Mesenchymal stem cell (in vitro differentiated cells and primary cell): ENCODE results near the gene AGAP2.

Source experiments
- DNase-seq: peaks from one replicate; pipeline ENCODE4 v3.0.0-alpha.2; 2013
- H2AFZ ChIP-seq: one replicate; pipeline ENCODE4 v1.6.1; 2013; ENCODE audit warnings: low read depth, mild to moderate bottlenecking, control low read depth, inconsistent platforms, low read length, moderate library complexity
- H2AK5ac ChIP-seq: 2 replicates; pipeline ENCODE4 v1.6.1; 2013; ENCODE audit warnings: low read length, moderate library complexity, mild to moderate bottlenecking, inconsistent platforms; ENCODE audit not compliant: severe bottlenecking
- H2BK120ac ChIP-seq: one replicate; pipeline ENCODE4 v1.6.1; 2013; ENCODE audit warnings: low read depth, mild to moderate bottlenecking, inconsistent platforms, low read length, moderate library complexity
- H2BK12ac ChIP-seq, 2 experiments: one replicate each; pipeline ENCODE4 v1.6.1; 2013; ENCODE audit warnings: inconsistent platforms in 2 of 2, low read length in 2 of 2, mild to moderate bottlenecking in 2 of 2, moderate library complexity in 2 of 2, control low read depth in 1 of 2
- H2BK15ac ChIP-seq: one replicate; pipeline ENCODE4 v1.6.1; 2013; ENCODE audit warnings: mild to moderate bottlenecking, low read depth, inconsistent platforms; ENCODE audit not compliant: poor library complexity, severe bottlenecking
- H2BK5ac ChIP-seq: 2 replicates; pipeline ENCODE4 v1.6.1; 2013; ENCODE audit warnings: low read depth, mild to moderate bottlenecking, low read length, control low read depth, inconsistent platforms; ENCODE audit not compliant: poor library complexity, severe bottlenecking
- H3K14ac ChIP-seq, 2 experiments: one replicate each; pipeline ENCODE4 v1.6.1; 2013; ENCODE audit warnings: inconsistent platforms in 2 of 2, low read length in 2 of 2, control low read depth in 1 of 2, mild to moderate bottlenecking in 1 of 2, moderate library complexity in 1 of 2
- H3K18ac ChIP-seq, 2 experiments: one replicate each; pipeline ENCODE4 v1.6.1; 2013; ENCODE audit warnings: inconsistent platforms in 2 of 2, low read length in 2 of 2, control low read depth in 1 of 2, low read depth in 1 of 2, mild to moderate bottlenecking in 1 of 2
- H3K23ac ChIP-seq, 2 experiments: one replicate each; pipeline ENCODE4 v1.6.1; 2013; ENCODE audit warnings: inconsistent platforms in 2 of 2, low read length in 2 of 2, mild to moderate bottlenecking in 2 of 2, moderate library complexity in 2 of 2, control low read depth in 1 of 2
- H3K27ac ChIP-seq: 2 replicates; pipeline ENCODE4 v1.5.1; 2013; ENCODE audit warnings: mild to moderate bottlenecking, moderate library complexity, low read length, control low read depth, inconsistent platforms; ENCODE audit not compliant: poor library complexity, severe bottlenecking
- H3K27me3 ChIP-seq, 2 experiments: 2 replicates each; pipeline versions ENCODE4 v1.6.1 to v1.7.0; 2013; ENCODE audit warnings: low read length in 2 of 2, mild to moderate bottlenecking in 2 of 2, moderate library complexity in 2 of 2, control low read depth in 1 of 2, inconsistent platforms in 1 of 2; ENCODE audit not compliant: control insufficient read depth in 1 of 2, insufficient read depth in 1 of 2
- H3K36me3 ChIP-seq, 2 experiments: 2 replicates each; pipeline versions ENCODE4 v1.6.1 to v1.7.0; 2013; ENCODE audit warnings: low read length in 2 of 2, control low read depth in 1 of 2, inconsistent platforms in 1 of 2, low read depth in 1 of 2, mild to moderate bottlenecking in 1 of 2; ENCODE audit not compliant: insufficient read depth in 2 of 2, control insufficient read depth in 1 of 2
- H3K4ac ChIP-seq, 2 experiments: one replicate each; pipeline ENCODE4 v1.6.1; 2013; ENCODE audit warnings: inconsistent platforms in 2 of 2, low read length in 2 of 2, mild to moderate bottlenecking in 2 of 2, moderate library complexity in 2 of 2, control low read depth in 1 of 2, low read depth in 1 of 2
- H3K4me1 ChIP-seq: 2 replicates; pipeline ENCODE4 v1.6.1; 2013; ENCODE audit warnings: low read depth, low read length, control low read depth; ENCODE audit not compliant: control insufficient read depth, insufficient read depth
- H3K4me2 ChIP-seq: 2 replicates; pipeline ENCODE4 v1.6.1; 2013; ENCODE audit warnings: low read length, mild to moderate bottlenecking, inconsistent platforms; ENCODE audit not compliant: poor library complexity, severe bottlenecking
- H3K4me3 ChIP-seq, 2 experiments: 2 replicates each; pipeline versions ENCODE4 v1.5.1 to v1.7.0; 2013; ENCODE audit warnings: low read length in 2 of 2, mild to moderate bottlenecking in 2 of 2, control low read depth in 1 of 2, low read depth in 1 of 2; ENCODE audit not compliant: insufficient read depth in 1 of 2
- H3K79me1 ChIP-seq: replicated peaks from 2 replicates; pipeline ENCODE4 v1.6.1; 2013; ENCODE audit warnings: mild to moderate bottlenecking, control low read depth, low read length, inconsistent platforms; ENCODE audit not compliant: poor library complexity, severe bottlenecking
- H3K9ac ChIP-seq: 2 replicates; pipeline ENCODE4 v1.7.0; 2013; ENCODE audit warnings: mild to moderate bottlenecking, low read length, moderate library complexity
- H3K9me3 ChIP-seq: 2 replicates; pipeline ENCODE4 v1.7.0; 2013; ENCODE audit warnings: mild to moderate bottlenecking, low read length; ENCODE audit not compliant: control insufficient read depth
- H4K8ac ChIP-seq: one replicate; pipeline ENCODE4 v1.6.1; 2013; ENCODE audit warnings: inconsistent platforms, mild to moderate bottlenecking, low read length, moderate library complexity
- H4K91ac ChIP-seq: one replicate; pipeline ENCODE4 v1.6.1; 2013; ENCODE audit warnings: mild to moderate bottlenecking, low read length, inconsistent platforms
- WGBS: methylation state at CpG from one replicate; pipeline ENCODE4 v1.1.7; 2013; ENCODE audit warnings: mixed read lengths; 5-methylcytosine and 5-hydroxymethylcytosine counted together

The AGAP2 gene

DNA sequence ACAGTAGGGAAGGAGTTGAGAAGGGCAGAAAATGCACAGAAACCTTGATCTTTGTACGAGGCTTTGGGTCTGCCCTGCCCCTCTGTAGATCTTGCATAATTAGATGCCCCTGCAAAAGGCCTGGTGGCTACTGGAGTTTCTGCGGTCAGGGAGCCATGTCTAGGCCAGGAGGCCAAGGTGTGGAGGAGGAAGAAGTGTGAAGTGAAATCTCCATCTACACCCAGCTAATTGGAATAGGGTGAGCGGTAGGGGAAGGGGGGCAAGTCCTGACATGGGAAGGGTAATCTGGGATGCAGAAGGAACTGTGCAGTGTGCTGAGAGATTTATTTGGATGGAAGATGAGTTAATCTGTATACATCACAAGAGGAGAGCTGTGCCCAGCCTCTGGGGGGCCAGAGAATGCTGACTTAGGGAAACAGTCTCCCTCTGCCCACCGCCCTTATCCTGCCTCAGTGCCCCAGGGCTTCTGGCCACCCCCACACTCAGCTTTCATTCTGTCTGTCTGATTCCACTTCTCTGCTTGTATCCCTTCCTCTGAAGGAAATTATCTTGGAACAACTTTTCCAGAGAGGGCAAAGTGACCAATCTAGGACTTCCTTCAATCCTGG lies 23.0 kb upstream of the AGAP2 start:
- Histone ChIP-seq H2BK15ac (no peak overlapping the region), H2BK12ac (no peak overlapping the region), H3K4me3 (no peak overlapping the region), H3K4me1 (peaks cover 22% of the 10 kb centered on the region), H2AFZ (no peak overlapping the region), H2BK5ac (no peak overlapping the region), H3K14ac (no peak overlapping the region), H3K79me1 (no peaks in the 10 kb centered on the region), H4K8ac (no peak overlapping the region), H3K9me3 (no peaks in the 10 kb centered on the region), H3K36me3 (peaks cover 0 to 16% of the 10 kb centered on the region in 2 experiments), H3K27me3 (peaks cover 45 to 48% of the 10 kb centered on the region in 2 experiments), H3K4me2 (no peak overlapping the region), H2BK120ac (no peak overlapping the region), H3K9ac (no peak overlapping the region), H2AK5ac (no peak overlapping the region), H3K4ac (no peak overlapping the region), H3K18ac (no peak overlapping the region), H3K27ac (no peak overlapping the region), H3K23ac (no peak overlapping the region), H4K91ac (no peak overlapping the region)
- 86% methylated on average over 4 of the region's 4 CpGs for WGBS
- no peak for DNase-seq

DNA sequence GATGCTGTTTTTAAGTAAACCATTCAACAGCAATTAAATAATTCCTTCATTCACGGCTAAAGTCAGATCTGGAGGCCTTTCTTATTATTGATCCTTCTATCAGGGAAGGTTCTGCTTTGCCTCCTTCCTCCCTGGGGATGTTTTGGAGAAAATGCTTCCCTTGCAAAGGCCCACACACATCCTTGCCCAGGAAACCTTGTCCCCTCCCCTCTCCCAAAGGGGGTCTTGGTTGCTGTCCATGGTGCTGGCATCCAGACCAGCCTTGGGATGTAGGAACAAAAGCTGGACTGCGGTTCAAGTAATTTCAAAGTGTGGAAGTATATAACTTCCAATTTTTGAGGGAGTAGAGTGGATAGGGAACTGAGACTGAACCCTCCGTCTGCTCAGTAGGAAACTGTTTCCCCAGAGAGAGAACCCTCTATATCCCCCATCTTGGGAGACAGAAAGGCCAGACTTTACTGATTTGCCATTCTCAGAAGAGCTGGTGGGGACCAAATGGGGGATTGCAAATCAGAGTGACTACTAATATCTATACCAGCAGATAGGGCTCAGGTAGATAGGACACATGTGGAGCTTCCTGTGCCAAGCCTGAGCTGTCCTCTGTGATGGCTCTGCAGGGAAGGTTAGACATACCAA lies 21.9 kb upstream of the AGAP2 start:
- no peak overlapping the region for H3K9ac ChIP-seq
- DNase-seq, result no peak
- no peak overlapping the region for H2BK5ac ChIP-seq
- no peak overlapping the region for H4K91ac ChIP-seq
- H3K4me1 ChIP-seq, result peaks cover 19% of the 10 kb centered on the region
- no peak overlapping the region for H3K4ac ChIP-seq
- 94% methylated on average over 2 of the region's 3 CpGs for WGBS
- H2AFZ ChIP-seq, result no peak overlapping the region
- no peak overlapping the region for H3K14ac ChIP-seq
- no peak overlapping the region for H3K4me2 ChIP-seq
- no peak overlapping the region for H2AK5ac ChIP-seq
- no peaks in the 10 kb centered on the region for H3K9me3 ChIP-seq
- no peak overlapping the region for H3K23ac ChIP-seq
- H3K79me1 ChIP-seq, result no peaks in the 10 kb centered on the region
- H3K36me3 ChIP-seq, result peaks cover 0 to 16% of the 10 kb centered on the region in 2 experiments
- no peak overlapping the region for H4K8ac ChIP-seq
- no peak overlapping the region for H2BK120ac ChIP-seq
- peaks cover 41 to 46% of the 10 kb centered on the region in 2 experiments for H3K27me3 ChIP-seq
- H3K27ac ChIP-seq, result no peak overlapping the region
- no peak overlapping the region for H2BK12ac ChIP-seq
- no peak overlapping the region for H2BK15ac ChIP-seq
- no peak overlapping the region for H3K18ac ChIP-seq
- no peak overlapping the region for H3K4me3 ChIP-seq

GRCh38 chr12:57759360-57759980 lies 20.9 kb upstream of the AGAP2 start:
- Histone ChIP-seq H3K79me1 (no peaks in the 10 kb centered on the region), H3K18ac (no peak overlapping the region), H2BK12ac (no peak overlapping the region), H3K27ac (no peak overlapping the region), H3K4ac (no peak overlapping the region), H3K36me3 (peaks cover 0 to 16% of the 10 kb centered on the region in 2 experiments), H2BK120ac (no peak overlapping the region), H3K23ac (no peak overlapping the region), H2AFZ (no peak overlapping the region), H2AK5ac (no peak overlapping the region), H3K4me3 (no peak overlapping the region), H3K4me1 (peaks cover 11% of the 10 kb centered on the region), H3K9ac (no peak overlapping the region), H4K91ac (no peak overlapping the region), H2BK5ac (no peak overlapping the region), H3K9me3 (no peaks in the 10 kb centered on the region), H2BK15ac (no peak overlapping the region), H3K27me3 (peaks cover 31 to 38% of the 10 kb centered on the region in 2 experiments), H3K14ac (no peak overlapping the region), H4K8ac (no peak overlapping the region), H3K4me2 (no peak overlapping the region)
- 29% methylated on average over 3 of the region's 3 CpGs for WGBS
- DNase-seq, result no peak

DNA sequence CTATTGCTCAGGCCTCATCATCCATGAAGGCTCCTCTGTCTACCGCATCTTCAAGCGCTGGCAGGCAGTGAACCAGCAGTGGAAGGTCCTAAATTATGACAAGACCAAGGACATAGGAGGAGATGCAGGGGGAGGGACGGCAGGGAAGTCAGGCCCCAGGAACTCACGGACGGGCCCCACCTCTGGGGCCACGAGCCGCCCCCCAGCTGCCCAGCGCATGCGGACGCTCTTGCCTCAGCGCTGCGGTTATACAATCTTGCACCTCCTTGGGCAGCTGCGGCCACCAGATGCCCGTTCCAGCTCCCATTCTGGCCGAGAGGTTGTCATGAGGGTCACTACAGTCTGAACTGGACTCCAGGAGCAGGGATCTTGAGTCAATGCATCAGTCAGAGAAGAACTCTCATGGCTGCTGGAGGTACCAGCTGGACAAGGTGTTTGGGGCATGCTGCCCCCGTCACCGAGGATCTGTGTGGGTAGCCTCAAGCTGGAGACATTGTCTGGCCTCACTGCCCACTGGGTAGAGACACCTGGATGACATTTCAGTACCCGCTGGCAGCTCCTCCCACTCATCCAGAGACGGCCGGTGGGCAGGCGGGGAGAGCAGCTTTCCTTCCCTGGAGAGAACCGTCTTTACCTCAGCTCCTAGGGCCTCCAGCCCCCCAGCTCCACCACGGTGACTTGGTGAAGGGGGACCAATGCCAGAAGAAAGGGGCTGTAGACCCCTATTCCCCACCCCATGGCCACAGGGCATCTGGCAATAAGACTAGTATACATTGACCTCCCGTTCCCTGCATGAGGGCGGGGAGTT lies 20.2 kb upstream of the AGAP2 start:
- H3K4me3 ChIP-seq, result no peak overlapping the region
- no peak overlapping the region for H3K27ac ChIP-seq
- H4K91ac ChIP-seq, result no peak overlapping the region
- no peak overlapping the region for H2AFZ ChIP-seq
- no peaks in the 10 kb centered on the region for H3K9me3 ChIP-seq
- no peak overlapping the region for H3K9ac ChIP-seq
- H2BK12ac ChIP-seq, result no peak overlapping the region
- no peak overlapping the region for H2BK5ac ChIP-seq
- peaks cover 0 to 16% of the 10 kb centered on the region in 2 experiments for H3K36me3 ChIP-seq
- H4K8ac ChIP-seq, result no peak overlapping the region
- H3K23ac ChIP-seq, result no peak overlapping the region
- H2AK5ac ChIP-seq, result no peak overlapping the region
- no peak overlapping the region for H3K4ac ChIP-seq
- H3K79me1 ChIP-seq, result no peaks in the 10 kb centered on the region
- H2BK120ac ChIP-seq, result no peak overlapping the region
- no peak overlapping the region for H3K14ac ChIP-seq
- no peak overlapping the region for H3K18ac ChIP-seq
- H3K4me2 ChIP-seq, result no peak overlapping the region
- peaks cover 12% of the 10 kb centered on the region for H3K4me1 ChIP-seq
- H2BK15ac ChIP-seq, result no peak overlapping the region
- 86% methylated on average over 25 of the region's 25 CpGs for WGBS
- DNase-seq, result no peak
- peaks cover 24 to 38% of the 10 kb centered on the region in 2 experiments for H3K27me3 ChIP-seq
